K562 (cell line): Measurements from ENCODE around the gene MYLK4. TPM values are rescaled to one million over a fixed set of nuclear protein-coding genes. Genes with fewer than 3 reads are reported as not detected.

Experiments used
- ATAC-seq: fragments of 200-7000 bp; cut with Tn5 transposase; 3 replicates; pipeline ENCODE4 v1.9.1; 2020; ENCODE audit warnings: moderate library complexity
- BruUV-seq: library from RNA; stranded (reverse); fragments of 400-500 nt; replicated peaks from 2 replicates; lab custom pipeline; 2021; lab: Mats Ljungman, UMichigan
- CTCF ChIA-PET: fragments of 300-600 bp; formaldehyde crosslinking; extraction: SDS; loops from one replicate; lab custom pipeline; 2021; ENCODE audit warnings: low intra/inter-chr PET ratio; lab: Yijun Ruan, JAX
- POLR2A ChIA-PET: fragments of 300-600, 350-650 bp; sonication (Branson Sonifier 250); formaldehyde crosslinking; extraction: SDS; loops from one replicate; lab custom pipeline; 2021; ENCODE audit warnings: antibody characterized with exemption, inconsistent platforms; lab: Yijun Ruan, JAX
- DNase-seq, 4 experiments: peaks; one replicate each; pipeline versions ENCODE4 v3.0.0 to v3.0.0-alpha.2; 2011 to 2018; ENCODE audit warnings: low spot score in 3 of 4, mixed read lengths in 3 of 4; ENCODE audit errors: extremely low read depth in 1 of 4
- FAIRE-seq: peaks from 2 replicates; lab custom pipeline; 2011; peaks lifted over from hg19 to GRCh38; lab: Jason Lieb, UNC
- H2AFZ ChIP-seq: 2 replicates; pipeline ENCODE4 v1.6.0; 2011; ENCODE audit warnings: low read depth, low read length, control low read depth, inconsistent platforms
- H3K27ac ChIP-seq: fragments of 200-600 bp; 3 replicates; pipeline ENCODE4 v1.8.0; 2011; ENCODE audit warnings: low read depth, mild to moderate bottlenecking, control low read depth, inconsistent platforms, low read length, moderate library complexity, mixed read lengths; ENCODE audit errors: extremely low read depth
- H3K27me3 ChIP-seq, 2 experiments: fragments of 300-600 bp in 1 of 2; 2 replicates in 1 of 2; 3 replicates in 1 of 2; pipeline versions ENCODE4 v1.6.0 to v1.8.0; 2011; ENCODE audit warnings: inconsistent platforms in 2 of 2, low read length in 2 of 2, mild to moderate bottlenecking in 1 of 2, mixed read lengths in 1 of 2, moderate library complexity in 1 of 2; ENCODE audit not compliant: control insufficient read depth in 2 of 2, insufficient read depth in 2 of 2
- H3K36me3 ChIP-seq: fragments of 300-600 bp; 3 replicates; pipeline ENCODE4 v1.8.0; 2011; ENCODE audit warnings: mild to moderate bottlenecking, low read length, inconsistent platforms; ENCODE audit not compliant: control insufficient read depth, insufficient read depth
- H3K4me1 ChIP-seq, 2 experiments: fragments of 200-600 bp in 1 of 2; replicated peaks in 1 of 2; 2 replicates in 1 of 2; 3 replicates in 1 of 2; pipeline versions ENCODE4 v1.5.1 to v1.8.0; 2011; ENCODE audit warnings: inconsistent platforms in 2 of 2, low read length in 2 of 2, mild to moderate bottlenecking in 1 of 2, mixed read lengths in 1 of 2, moderate library complexity in 1 of 2; ENCODE audit not compliant: control insufficient read depth in 2 of 2, insufficient read depth in 2 of 2
- H3K4me2 ChIP-seq: 2 replicates; pipeline ENCODE4 v1.6.1; 2011; ENCODE audit warnings: low read length, control low read depth, inconsistent platforms, mixed read lengths; ENCODE audit not compliant: insufficient read depth
- H3K4me3 ChIP-seq: fragments of 200-600 bp; sonication (generic), shearing (Covaris generic); 2 replicates; pipeline ENCODE4 v1.5.1; 2016; ENCODE audit warnings: control low read depth, inconsistent platforms
- H3K79me2 ChIP-seq: fragments of 200-600 bp; 3 replicates; pipeline ENCODE4 v1.8.0; 2011; ENCODE audit warnings: low read length, inconsistent platforms; ENCODE audit not compliant: control insufficient read depth, insufficient read depth
- H3K9ac ChIP-seq, 2 experiments: 2 replicates each; pipeline versions ENCODE4 v1.6.0 to v1.6.1; 2011; ENCODE audit warnings: low read depth in 2 of 2, low read length in 2 of 2, control low read depth in 1 of 2, inconsistent platforms in 1 of 2, mild to moderate bottlenecking in 1 of 2, mixed read lengths in 1 of 2; ENCODE audit not compliant: insufficient read depth in 1 of 2
- H3K9me1 ChIP-seq: one replicate; pipeline ENCODE4 v1.6.0; 2011; ENCODE audit warnings: inconsistent platforms, mild to moderate bottlenecking, low read length, moderate library complexity; ENCODE audit not compliant: control insufficient read depth, insufficient read depth
- H3K9me3 ChIP-seq: replicated peaks from 2 replicates; pipeline ENCODE4 v1.5.1; 2011; ENCODE audit warnings: low read depth, low read length, inconsistent platforms; ENCODE audit not compliant: control insufficient read depth, insufficient read depth
- H4K20me1 ChIP-seq: replicated peaks from 2 replicates; pipeline ENCODE4 v1.6.1; 2011; ENCODE audit warnings: low read length, inconsistent platforms, mixed read lengths; ENCODE audit not compliant: control insufficient read depth, insufficient read depth
- CREBBP ChIP-seq: IDR thresholded peaks from one replicate; pipeline ENCODE4 v1.6.1; 2012; ENCODE audit warnings: low read depth, mild to moderate bottlenecking, control low read depth, inconsistent platforms, low read length
- GABPB1 ChIP-seq: sonication (generic); formaldehyde crosslinking; IDR thresholded peaks from 2 replicates; pipeline ENCODE4 v1.8.0; 2022; ENCODE audit warnings: mild to moderate bottlenecking, missing genetic modification reagents
- KDM5B ChIP-seq: fragments of 200-600 bp; sonication (generic); IDR thresholded peaks from 2 replicates; pipeline ENCODE4 v1.6.1; 2012; ENCODE audit warnings: low read depth, mild to moderate bottlenecking, moderate library complexity, low read length, control low read depth, inconsistent platforms; ENCODE audit not compliant: insufficient replicate concordance
- MCM2 ChIP-seq: fragments of 450-650 bp; IDR thresholded peaks from 2 replicates; pipeline ENCODE4 v1.6.1; 2017; ENCODE audit warnings: low read depth, mild to moderate bottlenecking
- MECOM ChIP-seq: fragments of 250-450 bp; sonication (Bioruptor Pico); IDR thresholded peaks from 2 replicates; pipeline ENCODE4 v1.8.0; 2022; ENCODE audit warnings: inconsistent platforms
- MIER1 ChIP-seq: fragments of 450-650 bp; IDR thresholded peaks from 2 replicates; pipeline ENCODE4 v1.6.1; 2016; ENCODE audit warnings: antibody characterized with exemption, mild to moderate bottlenecking, low read depth
- NCOA2 ChIP-seq, 2 experiments: fragments of 450-650 bp; IDR thresholded peaks; 2 replicates each; pipeline ENCODE4 v1.6.1; 2018; ENCODE audit warnings: mild to moderate bottlenecking in 2 of 2, moderate library complexity in 1 of 2; ENCODE audit not compliant: partially characterized antibody in 2 of 2
- PCBP1 ChIP-seq: fragments of 200-400 bp; formaldehyde crosslinking; IDR thresholded peaks from 2 replicates; pipeline ENCODE4 v1.6.1; 2018; ENCODE audit warnings: mild to moderate bottlenecking, low read depth, low read length; ENCODE audit not compliant: poor library complexity, severe bottlenecking
- PHTF2 ChIP-seq: fragments of 250-450 bp; sonication (Bioruptor Pico); IDR thresholded peaks from 2 replicates; pipeline ENCODE4 v1.5.0; 2021; ENCODE audit warnings: mild to moderate bottlenecking
- PRMT5 ChIP-seq: sonication (generic); formaldehyde crosslinking; IDR thresholded peaks from 2 replicates; pipeline ENCODE4 v1.5.0; 2020; ENCODE audit warnings: missing genetic modification reagents
- RBM25 ChIP-seq: fragments of 200-400 bp; formaldehyde crosslinking; IDR thresholded peaks from 2 replicates; pipeline ENCODE4 v1.6.1; 2018; ENCODE audit warnings: low read length, low read depth, moderate library complexity; ENCODE audit not compliant: severe bottlenecking
- ZFP1 ChIP-seq: fragments of 450-650 bp; formaldehyde crosslinking; IDR thresholded peaks from 2 replicates; pipeline ENCODE4 v1.4.0; 2020; ENCODE audit warnings: mild to moderate bottlenecking, mixed read lengths
- WGBS: fragments of 100-300 bp; shearing (Covaris generic); methylation state at CpG from one replicate; pipeline ENCODE4 v1.1.6; 2016; ENCODE audit warnings: low coverage, mixed read lengths; ENCODE audit not compliant: insufficient coverage; ENCODE audit errors: missing lambda C conversion rate; 5-methylcytosine and 5-hydroxymethylcytosine counted together
- in situ Hi-C: fragments of 300-500 bp; cut with MboI; formaldehyde crosslinking; loops from 4 replicates; pipeline ENCODE4 v1.15.0; 2018; ENCODE audit warnings: inconsistent platforms, mixed read lengths
- intact Hi-C: fragments of 100-400 bp; cut with micrococcal nuclease; formaldehyde crosslinking; loops from 2 replicates; pipeline ENCODE4 v1.14.2; 2022
- polyA plus RNA-seq, 8 experiments: library from polyadenylated mRNA; depleted of rRNA in 4 of 8; stranded (reverse) in 5 of 8; unstranded in 3 of 8; fragments of >200 nt; fragmentation: Nextera tagmentation in 2 of 8; fragmentation: Illumina TruSeq in 1 of 8; extraction: Ambion mirVana in 2 of 8; extraction: Trizol in 1 of 8; gene quantifications; 2 replicates each; pipeline versions ENCODE4 v1.2.1 to v1.2.3, GENCODE V29; 2011 to 2014; ENCODE audit warnings: inconsistent platforms in 1 of 8, missing spikeins in 1 of 8
- total RNA-seq, 7 experiments: library from RNA; depleted of rRNA in 6 of 7; stranded (reverse); fragments of >200 nt in 6 of 7; fragmentation: Illumina TruSeq in 2 of 7; extraction: Trizol in 2 of 7; gene quantifications; 2 replicates each; pipeline versions ENCODE4 v1.2.1 to v1.2.3, GENCODE V29; 2011 to 2021; ENCODE audit warnings: low replicate concordance in 1 of 7
- TF ChIP-seq, protein P1 (sequence below), 2 experiments: fragments of 200-800 bp in 1 of 2; sonication (Bioruptor generic) in 1 of 2; sonication (generic) in 1 of 2; formaldehyde crosslinking in 1 of 2; IDR thresholded peaks in 1 of 2; conservative IDR thresholded peaks in 1 of 2; 2 replicates each; pipeline versions ENCODE4 v1.5.0 to v1.6.1; 2016 to 2020; ENCODE audit warnings: missing compliant biosample characterization in 1 of 2, missing genetic modification characterization in 1 of 2, missing genetic modification reagents in 1 of 2
- TF ChIP-seq, protein P2 (sequence below): sonication (generic); formaldehyde crosslinking; IDR thresholded peaks from 2 replicates; pipeline ENCODE4 v1.4.0; 2020; ENCODE audit warnings: mild to moderate bottlenecking, missing genetic modification reagents

MYLK4 gene
- total and polyA plus RNA-seq, 9 of the 15 experiments (the other 6 are each of a cell fraction or from before 2014, with no cell fraction given), result 0.01 to 0.15 (median 0.06) TPM

DNA sequence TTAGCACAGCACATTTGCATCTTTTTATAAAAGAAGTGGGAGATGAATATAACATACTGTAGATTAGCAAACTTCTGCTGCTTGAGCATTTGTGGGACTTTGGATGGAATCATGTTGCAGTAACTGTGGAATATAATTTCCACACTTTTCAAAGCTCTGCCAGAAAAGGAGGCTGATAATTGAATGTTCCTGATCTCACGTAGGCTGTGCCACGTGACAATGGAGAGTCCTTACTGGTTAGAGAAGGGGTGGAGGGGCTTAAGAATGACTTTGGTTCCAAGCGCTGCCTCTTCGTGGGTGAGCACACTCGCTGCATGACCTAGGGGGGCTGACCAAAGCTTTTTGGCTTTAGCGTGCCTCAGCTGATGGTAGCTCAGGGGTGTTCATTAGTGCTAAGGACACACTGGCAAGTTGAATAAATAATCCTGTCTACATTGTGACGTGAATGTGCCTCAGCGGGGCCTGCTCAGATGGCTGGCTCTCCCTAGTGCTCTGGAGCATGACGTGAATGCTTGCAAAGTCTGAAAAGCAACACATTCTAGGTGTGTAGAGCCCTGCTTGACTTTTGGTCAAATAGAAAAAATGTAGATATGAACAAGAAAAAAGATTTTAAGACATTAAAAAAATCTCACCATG lies 29.5 kb upstream of the MYLK4 start (continued):
- TF ChIP-seq PHTF2 (CRISPR knock-in tag) (no peak), GABPB1 (CRISPR knock-in tag) (no peak), PCBP1 (no peak), MCM2 (no peak), CREBBP (no peak), MIER1 (no peak), MECOM (CRISPR knock-in tag) (no peak), RBM25 (no peak)

DNA sequence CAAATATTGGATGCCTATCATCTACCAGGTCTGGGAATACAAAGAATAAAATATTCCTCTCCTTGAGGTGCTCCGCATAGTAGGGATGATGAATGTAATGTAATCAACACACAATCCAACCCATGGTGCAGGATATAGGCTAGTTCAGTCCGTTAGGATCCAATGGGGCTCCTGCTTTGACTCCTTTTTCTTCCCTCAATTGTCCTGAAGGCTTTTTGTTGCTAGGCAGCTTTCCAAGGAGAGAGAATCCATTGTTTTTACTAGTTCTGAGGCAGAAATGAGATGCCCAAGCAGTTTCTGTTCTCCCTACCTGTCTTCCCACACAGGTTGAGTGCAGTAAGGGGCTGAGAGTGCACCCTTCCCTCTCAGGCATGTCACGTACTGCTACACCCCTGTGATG lies 26.5 kb upstream of the MYLK4 start:
- FAIRE-seq (no peak), DNase-seq (no peak), ATAC-seq (no peak)
- ChIA-PET POLR2A (interaction anchor here (0.9 to 2.1 kb wide), 3 partner anchors 9 to 51 kb away, joined by 3 to 16 read pairs (median 4); no protein-coding TSS in a partner anchor), CTCF (no interaction called here)
- intact Hi-C loops, result no loop called here
- no peak overlapping the region for H2AFZ ChIP-seq
- no peaks in the 10 kb centered on the region for H3K9me1 ChIP-seq
- WGBS, result 85% methylated on average over 3 of the region's 3 CpGs
- no peak overlapping the region for H3K9ac ChIP-seq
- H3K27me3 ChIP-seq, result no peaks in the 10 kb centered on the region
- peaks cover 0 to 2% of the 10 kb centered on the region in 2 experiments; a peak in 1 of 5 replicates for H3K4me1 ChIP-seq
- peaks cover 97% of the 10 kb centered on the region for H3K36me3 ChIP-seq
- no peak overlapping the region for H3K4me3 ChIP-seq
- in situ Hi-C loops, result no loop called here
- no TSS peak for BruUV-seq
- no peak overlapping the region for H3K4me2 ChIP-seq
- peaks cover 78% of the 10 kb centered on the region for H3K79me2 ChIP-seq
- no peaks in the 10 kb centered on the region for H3K9me3 ChIP-seq
- no peak overlapping the region for H3K27ac ChIP-seq
- 0 out of 2 replicates have a peak, but pooled peaks cover 10% of the 10 kb centered on the region for H4K20me1 ChIP-seq
- TF ChIP-seq KDM5B, result no peak
- no peak for TF ChIP-seq PRMT5 (CRISPR knock-in tag)
- no peak for TF ChIP-seq ZFP1
- TF ChIP-seq, protein P1, sequence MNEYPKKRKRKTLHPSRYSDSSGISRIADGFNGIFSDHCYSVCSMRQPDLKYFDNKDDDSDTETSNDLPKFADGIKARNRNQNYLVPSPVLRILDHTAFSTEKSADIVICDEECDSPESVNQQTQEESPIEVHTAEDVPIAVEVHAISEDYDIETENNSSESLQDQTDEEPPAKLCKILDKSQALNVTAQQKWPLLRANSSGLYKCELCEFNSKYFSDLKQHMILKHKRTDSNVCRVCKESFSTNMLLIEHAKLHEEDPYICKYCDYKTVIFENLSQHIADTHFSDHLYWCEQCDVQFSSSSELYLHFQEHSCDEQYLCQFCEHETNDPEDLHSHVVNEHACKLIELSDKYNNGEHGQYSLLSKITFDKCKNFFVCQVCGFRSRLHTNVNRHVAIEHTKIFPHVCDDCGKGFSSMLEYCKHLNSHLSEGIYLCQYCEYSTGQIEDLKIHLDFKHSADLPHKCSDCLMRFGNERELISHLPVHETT (CRISPR knock-in tag; conservative IDR thresholded peaks at IDR 0.05 in 1 of 2, IDR thresholded peaks at IDR 0.05 in 1 of 2), result no peak
- TF ChIP-seq, protein P2, sequence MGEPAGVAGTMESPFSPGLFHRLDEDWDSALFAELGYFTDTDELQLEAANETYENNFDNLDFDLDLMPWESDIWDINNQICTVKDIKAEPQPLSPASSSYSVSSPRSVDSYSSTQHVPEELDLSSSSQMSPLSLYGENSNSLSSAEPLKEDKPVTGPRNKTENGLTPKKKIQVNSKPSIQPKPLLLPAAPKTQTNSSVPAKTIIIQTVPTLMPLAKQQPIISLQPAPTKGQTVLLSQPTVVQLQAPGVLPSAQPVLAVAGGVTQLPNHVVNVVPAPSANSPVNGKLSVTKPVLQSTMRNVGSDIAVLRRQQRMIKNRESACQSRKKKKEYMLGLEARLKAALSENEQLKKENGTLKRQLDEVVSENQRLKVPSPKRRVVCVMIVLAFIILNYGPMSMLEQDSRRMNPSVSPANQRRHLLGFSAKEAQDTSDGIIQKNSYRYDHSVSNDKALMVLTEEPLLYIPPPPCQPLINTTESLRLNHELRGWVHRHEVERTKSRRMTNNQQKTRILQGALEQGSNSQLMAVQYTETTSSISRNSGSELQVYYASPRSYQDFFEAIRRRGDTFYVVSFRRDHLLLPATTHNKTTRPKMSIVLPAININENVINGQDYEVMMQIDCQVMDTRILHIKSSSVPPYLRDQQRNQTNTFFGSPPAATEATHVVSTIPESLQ (CRISPR knock-in tag), result no peak
- TF ChIP-seq NCOA2 (IDR thresholded peaks at IDR 0.05; ENCODE audit: partially characterized antibody in 2 of 2), result no peak
